ENCODE measurements around the gene RREB1.

The RREB1 gene

DNA sequence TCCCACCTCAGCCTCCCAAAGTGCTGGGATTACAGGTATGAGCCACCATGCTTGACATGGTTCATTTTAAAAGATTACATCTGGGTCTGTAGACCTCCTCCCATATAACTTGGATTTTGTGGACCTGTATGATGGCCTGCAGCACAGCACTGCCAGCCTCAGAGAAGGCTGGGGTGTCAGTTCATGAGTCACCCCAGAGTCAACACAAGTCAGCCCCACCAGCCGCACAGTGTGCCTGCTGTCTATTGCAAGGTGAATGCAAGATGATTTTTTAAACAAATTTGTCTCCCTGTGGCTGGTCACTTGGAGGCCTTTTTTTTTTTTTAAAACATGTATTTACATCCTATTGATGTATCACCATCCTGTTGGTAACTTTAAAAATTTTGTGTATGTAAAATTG lies 76.7 kb downstream of the RREB1 start:
- TF ChIP-seq Cebpa-rat (IDR thresholded peaks at IDR 0.05), result no peak
- H3K9ac ChIP-seq, result no peak overlapping the region

GRCh38 chr6:7185561-7185960 lies 77.8 kb downstream of the RREB1 start:
- no peak for TF ChIP-seq Cebpa-rat (IDR thresholded peaks at IDR 0.05)
- H4K20me1 ChIP-seq, result peaks cover 7 to 52% (median 17%) of the 10 kb centered on the region in 11 experiments; a peak in 14 of 22 replicates
- peaks cover 0 to 81% (median 20%) of the 10 kb centered on the region in 10 experiments; a peak in 14 of 20 replicates for H3K4me1 ChIP-seq
- no peak overlapping the region for H3K4me3 ChIP-seq
- peaks cover 90 to 100% (median 97%) of the 10 kb centered on the region in 11 experiments for H3K36me3 ChIP-seq
- no peak overlapping the region for H3K9ac ChIP-seq
- H3K4me2 ChIP-seq, result peak overlapping the region in 2 of 11 experiments; percentile 86 to 97; a peak in 2 of 22 replicates
- H3K27ac ChIP-seq, result no peak overlapping the region
- no peaks in the 10 kb centered on the region for H3K9me3 ChIP-seq (replicated peaks in 1 of 11)
- H3K27me3 ChIP-seq, result no peaks in the 10 kb centered on the region

More for the DNA sequence above, 76.7 kb downstream of the RREB1 start:
- H3K9me3 ChIP-seq (replicated peaks in 1 of 11), result no peaks in the 10 kb centered on the region
- H3K4me3 ChIP-seq, result no peak overlapping the region
- peaks cover 90 to 100% (median 97%) of the 10 kb centered on the region in 11 experiments for H3K36me3 ChIP-seq
- no peak overlapping the region for H3K27ac ChIP-seq
- H4K20me1 ChIP-seq, result peaks cover 7 to 62% (median 17%) of the 10 kb centered on the region in 11 experiments; a peak in 14 of 22 replicates
- peaks cover 0 to 71% (median 20%) of the 10 kb centered on the region in 10 experiments; a peak in 14 of 20 replicates for H3K4me1 ChIP-seq
- no peak overlapping the region for H3K4me2 ChIP-seq
- no peaks in the 10 kb centered on the region for H3K27me3 ChIP-seq

DNA sequence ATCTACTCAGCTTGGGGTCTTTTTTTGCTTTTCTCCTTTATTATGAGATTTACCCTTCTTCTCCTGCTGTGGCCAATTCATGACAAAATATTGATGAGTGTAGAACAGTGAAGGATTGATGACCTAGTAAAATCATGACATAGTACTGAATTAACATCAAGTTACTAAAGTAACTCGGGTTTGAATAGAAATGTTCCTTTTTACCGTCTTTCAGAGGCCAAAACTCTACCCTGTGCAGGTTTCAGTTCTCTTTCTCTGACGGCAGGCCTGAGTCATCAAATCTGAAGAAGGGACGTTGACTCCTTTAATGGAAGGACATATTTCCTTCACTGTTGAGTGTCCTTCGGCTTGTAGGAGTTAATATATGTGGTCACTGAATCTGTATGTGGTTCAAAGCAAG lies 80.7 kb downstream of the RREB1 start:
- Histone ChIP-seq H3K27me3 (no peaks in the 10 kb centered on the region), H3K4me2 (peak overlapping the region in 7 of 11 experiments; percentile 12 to 97 (median 72); a peak in 13 of 22 replicates), H4K20me1 (peaks cover 3 to 32% (median 13%) of the 10 kb centered on the region in 11 experiments; a peak in 14 of 22 replicates), H3K9ac (peak overlapping the region in 4 of 11 experiments; percentile 46 to 57 (median 50); a peak in 7 of 22 replicates), H3K36me3 (peaks cover 89 to 99% (median 93%) of the 10 kb centered on the region in 11 experiments), H3K4me1 (peaks cover 0 to 74% (median 20%) of the 10 kb centered on the region in 10 experiments; a peak in 14 of 20 replicates), H3K27ac (peak overlapping the region in 7 of 11 experiments; percentile 5 to 78 (median 67); a peak in 12 of 22 replicates), H3K4me3 (no peak overlapping the region), H3K9me3 (replicated peaks in 1 of 11) (no peaks in the 10 kb centered on the region)
- no peak for TF ChIP-seq Cebpa-rat (IDR thresholded peaks at IDR 0.05)

DNA sequence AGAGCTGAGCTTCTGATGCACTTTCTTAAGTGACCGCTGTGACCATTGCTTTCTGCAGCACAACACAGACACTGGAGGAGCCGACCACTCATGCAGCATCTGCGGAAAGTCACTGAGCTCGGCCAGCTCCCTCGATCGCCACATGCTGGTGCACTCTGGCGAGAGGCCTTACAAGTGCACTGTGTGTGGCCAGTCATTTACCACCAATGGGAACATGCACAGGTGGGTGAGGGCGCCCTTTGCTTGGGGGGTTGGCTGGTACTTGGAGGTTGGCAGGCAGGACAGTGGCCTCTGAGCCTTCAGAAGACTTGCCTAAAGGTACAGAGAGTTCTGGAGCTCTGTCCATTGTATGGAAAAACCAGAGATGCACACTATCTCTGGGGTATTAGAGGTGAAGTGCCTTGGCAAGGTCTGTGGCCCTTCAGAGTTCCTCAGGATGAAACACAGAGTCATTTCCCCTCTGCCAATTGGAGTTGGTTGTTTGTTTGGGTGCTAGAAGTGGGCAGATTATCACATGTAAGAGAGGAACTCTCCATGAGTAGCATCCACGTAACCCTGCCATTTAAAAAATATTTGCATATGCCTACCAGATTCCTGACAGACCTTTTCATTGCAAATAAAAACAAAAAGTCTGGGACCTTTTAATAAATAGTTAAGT lies 81.5 kb downstream of the RREB1 start:
- Histone ChIP-seq H3K9me3 (replicated peaks in 1 of 11) (no peaks in the 10 kb centered on the region), H3K27ac (peak overlapping the region in 7 of 11 experiments; percentile 5 to 78 (median 67); a peak in 11 of 22 replicates), H3K4me1 (peaks cover 0 to 72% (median 20%) of the 10 kb centered on the region in 10 experiments; a peak in 14 of 20 replicates), H4K20me1 (peaks cover 0 to 35% (median 13%) of the 10 kb centered on the region in 11 experiments; a peak in 11 of 22 replicates), H3K4me2 (peak overlapping the region in 6 of 11 experiments; percentile 46 to 97 (median 75); a peak in 12 of 22 replicates), H3K36me3 (peaks cover 89 to 99% (median 92%) of the 10 kb centered on the region in 11 experiments), H3K4me3 (no peak overlapping the region; a peak in 1 of 20 replicates), H3K9ac (peak overlapping the region in 3 of 11 experiments; percentile 34 to 46 (median 43); a peak in 4 of 22 replicates), H3K27me3 (no peaks in the 10 kb centered on the region)
- no peak for TF ChIP-seq Cebpa-rat (IDR thresholded peaks at IDR 0.05)

- Histone ChIP-seq H3K27me3 (no peaks in the 10 kb centered on the region), H3K4me2 (peak overlapping the region in 2 of 11 experiments; percentile 86 to 97; a peak in 3 of 22 replicates), H3K36me3 (peaks cover 88 to 98% (median 91%) of the 10 kb centered on the region in 11 experiments), H4K20me1 (peaks cover 0 to 41% (median 11%) of the 10 kb centered on the region in 11 experiments; a peak in 13 of 22 replicates), H3K9ac (no peak overlapping the region), H3K4me3 (no peak overlapping the region), H3K9me3 (replicated peaks in 1 of 11) (no peaks in the 10 kb centered on the region), H3K27ac (peak overlapping the region in 2 of 11 experiments; percentile 15 to 78; a peak in 3 of 22 replicates), H3K4me1 (peaks cover 0 to 77% (median 20%) of the 10 kb centered on the region in 10 experiments; a peak in 14 of 20 replicates)
- TF ChIP-seq Cebpa-rat (IDR thresholded peaks at IDR 0.05), result no peak
These were observed 83.0 kb downstream of the RREB1 start for GRCh38 chr6:7190791-7191190.

DNA sequence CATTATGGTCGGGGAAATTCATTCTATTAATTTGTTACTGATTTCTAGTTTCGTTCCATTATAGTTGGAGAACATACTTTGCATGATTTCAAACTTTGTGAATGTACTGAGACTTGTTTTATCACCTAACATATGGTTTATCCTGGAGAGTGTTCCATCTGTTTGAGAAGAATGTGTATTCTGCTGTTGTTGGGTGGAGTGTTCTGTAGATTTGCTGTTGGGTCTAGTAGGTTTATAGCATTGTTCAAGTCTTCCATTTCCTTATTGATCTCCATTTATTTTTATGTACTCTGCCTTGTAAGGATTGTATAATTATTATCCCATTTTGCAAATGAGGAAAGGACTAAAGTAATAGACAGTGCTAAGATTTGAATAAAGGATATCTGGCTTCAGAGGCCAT lies 85.4 kb downstream of the RREB1 start:
- no peak overlapping the region for H3K4me2 ChIP-seq
- no peaks in the 10 kb centered on the region for H3K27me3 ChIP-seq
- H3K36me3 ChIP-seq, result peaks cover 84 to 97% (median 91%) of the 10 kb centered on the region in 11 experiments
- H3K9ac ChIP-seq, result no peak overlapping the region
- H3K27ac ChIP-seq, result no peak overlapping the region
- H3K4me3 ChIP-seq, result no peak overlapping the region
- no peaks in the 10 kb centered on the region for H3K9me3 ChIP-seq (replicated peaks in 1 of 11)
- H3K4me1 ChIP-seq, result peaks cover 0 to 77% (median 12%) of the 10 kb centered on the region in 10 experiments; a peak in 14 of 20 replicates
- H4K20me1 ChIP-seq, result peaks cover 0 to 22% (median 5%) of the 10 kb centered on the region in 11 experiments; a peak in 10 of 22 replicates
- TF ChIP-seq Cebpa-rat (IDR thresholded peaks at IDR 0.05), result no peak

GRCh38 chr6:7194657-7195056 lies 86.9 kb downstream of the RREB1 start:
- Histone ChIP-seq H3K27ac (no peak overlapping the region), H3K4me2 (no peak overlapping the region), H3K4me1 (peaks cover 0 to 79% (median 0%) of the 10 kb centered on the region in 10 experiments; a peak in 6 of 20 replicates), H3K4me3 (no peak overlapping the region), H3K36me3 (peaks cover 79 to 100% (median 86%) of the 10 kb centered on the region in 11 experiments), H3K9ac (no peak overlapping the region), H3K27me3 (no peaks in the 10 kb centered on the region), H3K9me3 (replicated peaks in 1 of 11) (no peaks in the 10 kb centered on the region), H4K20me1 (peaks cover 0 to 22% (median 4%) of the 10 kb centered on the region in 11 experiments; a peak in 7 of 22 replicates)
- TF ChIP-seq Cebpa-rat (IDR thresholded peaks at IDR 0.05), result no peak

DNA sequence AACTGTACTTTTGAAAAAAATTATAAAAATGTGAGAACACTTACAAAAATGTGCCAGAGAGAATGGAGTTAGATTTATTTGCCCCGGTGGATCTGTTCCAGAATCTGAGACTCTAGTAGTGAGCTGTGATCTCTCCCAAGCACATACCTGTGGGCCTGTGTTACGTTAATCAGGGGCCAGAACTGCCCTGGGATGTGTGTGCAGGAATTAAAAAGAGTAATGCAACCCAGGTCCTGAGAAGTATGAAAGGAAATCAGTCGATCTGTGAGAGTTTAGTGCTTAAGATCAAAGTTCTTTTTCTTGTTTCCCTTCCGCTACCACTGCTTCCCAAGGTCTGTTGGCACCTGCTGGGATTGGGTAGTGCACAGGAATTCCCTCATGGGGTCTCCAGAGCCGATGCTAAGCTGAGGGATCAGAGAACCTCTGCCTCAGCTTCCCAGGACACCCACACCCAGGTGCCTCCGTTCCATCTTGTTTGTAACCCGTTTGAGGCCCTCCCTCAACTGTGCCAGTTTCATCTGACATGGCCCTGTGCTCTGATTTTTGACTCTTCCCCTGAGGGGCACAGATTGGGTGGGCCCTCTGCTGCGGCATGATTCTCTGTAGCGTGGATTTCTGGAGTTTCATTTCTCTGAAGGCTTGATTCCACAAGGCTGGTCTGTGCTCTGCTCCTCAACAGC lies 87.7 kb downstream of the RREB1 start:
- Histone ChIP-seq H4K20me1 (peaks cover 0 to 22% (median 4%) of the 10 kb centered on the region in 11 experiments; a peak in 7 of 22 replicates), H3K27ac (0 out of 22 replicates have a peak overlapping the region, but pooled peaks of 1 of the 11 experiments have one; percentile 2), H3K9me3 (replicated peaks in 1 of 11) (no peaks in the 10 kb centered on the region), H3K36me3 (peaks cover 71 to 94% (median 78%) of the 10 kb centered on the region in 11 experiments), H3K4me3 (no peak overlapping the region), H3K4me1 (peaks cover 0 to 79% (median 3%) of the 10 kb centered on the region in 10 experiments; a peak in 16 of 20 replicates), H3K9ac (peak overlapping the region in 1 of 11 experiments; percentile 37; a peak in 1 of 22 replicates), H3K27me3 (no peaks in the 10 kb centered on the region), H3K4me2 (peak overlapping the region in 1 of 11 experiments; percentile 48; a peak in 2 of 22 replicates)
- TF ChIP-seq Cebpa-rat (IDR thresholded peaks at IDR 0.05), result no peak

All from BLaER1 treated with 17β-estradiol and CSF1 and Interleukin-3, amounts not matched to agents 10 nM and 100 nM (cell line).